Epithelial cell of prostate (primary cell): ENCODE results near the gene MAP3K5.
"Not testable (repeated sequence)": the region's sequence is repeated elsewhere in the genome, so short reads cannot be mapped to it uniquely, and the experiment has no call there.

ENCODE experiments used
- DNase-seq: peaks from one replicate; pipeline ENCODE4 v3.0.0-alpha.2; 2011; ENCODE audit warnings: low read depth, low spot score
- H3K27ac ChIP-seq: fragments of 450-650 bp; 2 replicates; pipeline ENCODE4 v1.5.1; 2017; ENCODE audit warnings: mild to moderate bottlenecking

Gene MAP3K5

GRCh38 chr6:136729832-136730231 lies 62.4 kb downstream of the MAP3K5 start:
- DNase-seq: no peak
- no peak overlapping the region for H3K27ac ChIP-seq

- no peak for DNase-seq
- no peak overlapping the region for H3K27ac ChIP-seq
Measured at GRCh38 chr6:136728976-136729515, 63.2 kb downstream of the MAP3K5 start.

GRCh38 chr6:136728033-136728939 lies 64.0 kb downstream of the MAP3K5 start:
- DNase-seq: no peak
- H3K27ac ChIP-seq: no peak overlapping the region

- no peak overlapping the region for H3K27ac ChIP-seq
- no peak for DNase-seq
Measured at GRCh38 chr6:136726837-136727557, 65.3 kb downstream of the MAP3K5 start.

- H3K27ac ChIP-seq: no peak overlapping the region
- no peak for DNase-seq
Measured at GRCh38 chr6:136725124-136725523, 67.2 kb downstream of the MAP3K5 start.

DNA sequence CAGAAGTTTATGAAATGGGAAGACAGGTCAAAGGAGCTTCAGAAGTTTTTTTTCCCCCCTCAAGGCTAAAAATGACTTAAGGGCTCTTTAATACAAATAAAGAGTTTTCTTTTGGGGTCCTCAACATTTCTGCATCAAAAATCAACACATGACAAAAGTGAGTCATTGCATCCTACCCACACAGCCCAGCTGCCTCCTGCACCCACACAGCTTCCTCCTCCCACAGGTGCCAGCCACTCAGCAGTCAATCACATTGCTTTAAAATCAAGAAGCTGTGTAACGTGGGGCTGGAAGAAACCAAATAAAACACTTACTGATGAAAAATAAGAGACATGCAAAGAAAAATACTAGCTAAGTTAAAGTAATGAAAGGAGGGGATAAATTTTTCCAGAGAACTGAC lies 68.5 kb downstream of the MAP3K5 start:
- no peak for DNase-seq
- no peak overlapping the region for H3K27ac ChIP-seq

GRCh38 chr6:136721467-136721866 lies 70.8 kb downstream of the MAP3K5 start:
- H3K27ac ChIP-seq: no peak overlapping the region
- no peak for DNase-seq

DNA sequence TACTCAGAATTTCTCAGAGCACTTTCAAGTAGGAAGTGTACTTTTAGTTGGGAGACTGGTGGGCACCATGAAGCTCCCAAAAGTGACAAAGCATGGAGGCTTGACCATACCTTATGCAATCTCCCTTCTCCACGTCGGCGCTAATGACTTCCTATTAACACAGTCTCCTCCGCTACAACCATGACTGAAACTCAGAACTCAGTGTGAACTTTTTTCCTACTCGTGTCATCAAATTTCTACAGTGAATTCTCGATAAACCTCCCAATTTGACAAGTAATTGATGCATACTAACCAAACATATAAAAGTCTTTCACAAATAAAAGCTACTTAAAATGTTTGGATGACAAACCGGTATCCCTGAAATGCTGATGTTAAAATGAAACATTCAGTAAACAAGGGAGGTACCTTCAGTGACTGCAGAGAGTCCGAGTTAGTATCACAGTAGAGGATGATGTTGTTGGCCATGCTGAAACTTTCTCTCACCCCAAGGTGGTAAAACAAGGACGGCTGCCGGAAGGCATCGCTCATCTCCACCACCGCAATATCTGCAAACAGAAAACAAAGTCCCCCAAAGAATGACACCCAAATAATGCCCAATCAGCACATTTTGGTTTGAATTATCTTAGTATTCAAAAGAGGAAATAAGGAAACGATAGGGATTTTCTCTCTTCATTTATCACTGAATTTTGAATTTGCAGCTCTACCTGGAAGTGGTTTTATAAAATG lies 72.1 kb downstream of the MAP3K5 start:
- DNase-seq: no peak
- no peak overlapping the region for H3K27ac ChIP-seq

- DNase-seq: no peak
- no peak overlapping the region for H3K27ac ChIP-seq
Measured at GRCh38 chr6:136719280-136720044, 72.8 kb downstream of the MAP3K5 start.

GRCh38 chr6:136718476-136718875 lies 73.8 kb downstream of the MAP3K5 start:
- DNase-seq: no peak
- no peak overlapping the region for H3K27ac ChIP-seq

- no peak for DNase-seq
- no peak overlapping the region for H3K27ac ChIP-seq
Measured at GRCh38 chr6:136717716-136717990, 74.6 kb downstream of the MAP3K5 start.

- no peak overlapping the region for H3K27ac ChIP-seq
- no peak for DNase-seq
Measured at GRCh38 chr6:136716917-136717715, 75.2 kb downstream of the MAP3K5 start.

GRCh38 chr6:136712642-136713041 lies 79.6 kb downstream of the MAP3K5 start:
- not testable (repeated sequence) for DNase-seq

DNA sequence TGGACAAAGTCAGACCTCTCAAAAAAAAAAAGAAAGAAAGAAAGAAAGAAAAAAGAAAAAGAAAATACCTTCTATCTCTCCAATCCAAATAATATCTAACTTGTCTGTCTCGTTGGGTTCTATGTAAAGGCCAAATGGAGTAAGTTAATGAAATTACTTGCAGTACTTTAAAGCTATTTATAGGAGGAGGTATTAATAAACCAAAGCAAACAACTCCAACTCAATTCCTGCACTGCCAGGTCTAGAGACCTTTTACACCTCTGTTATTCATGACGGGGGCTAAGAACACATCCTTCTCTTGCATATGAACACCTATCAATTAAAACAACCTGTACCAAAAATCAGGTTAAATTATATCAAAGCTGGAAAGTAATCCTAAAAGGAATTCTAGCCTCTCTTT lies 80.6 kb downstream of the MAP3K5 start:
- H3K27ac ChIP-seq: no peak overlapping the region
- DNase-seq: no peak

More at GRCh38 chr6:136712642-136713041, 79.6 kb downstream of the MAP3K5 start:
- not testable (repeated sequence) for H3K27ac ChIP-seq

DNA sequence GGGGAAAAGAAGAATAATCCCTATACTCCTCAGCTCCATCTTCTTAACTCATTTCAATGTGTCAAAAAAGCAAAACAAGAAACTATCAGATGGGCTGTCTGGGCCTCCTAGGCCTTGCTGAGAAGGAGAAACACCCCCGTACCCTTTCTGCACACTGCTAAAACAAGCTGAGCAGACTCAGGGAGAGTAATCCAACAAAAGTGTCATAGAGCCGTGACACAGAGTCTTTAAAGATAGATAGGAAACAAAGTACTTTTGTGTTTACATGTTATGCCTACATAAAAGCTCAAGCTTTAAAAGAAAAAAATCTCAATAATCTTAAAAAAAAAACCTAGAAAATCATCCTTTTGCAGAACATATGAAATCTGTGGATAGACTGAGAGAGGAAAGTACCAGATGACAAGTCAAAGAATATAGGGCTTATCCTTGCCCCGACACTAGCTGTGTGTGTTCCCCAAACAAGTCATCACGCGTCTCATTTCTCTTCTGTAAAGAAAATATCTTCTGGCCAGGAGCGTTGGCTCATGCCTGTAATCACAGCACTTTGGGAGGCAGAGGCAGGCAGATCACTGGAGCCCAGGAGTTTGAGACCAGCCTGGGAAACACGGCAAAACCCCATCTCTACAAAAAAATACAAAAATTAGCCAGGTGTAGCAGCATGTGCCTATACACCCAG lies 81.3 kb downstream of the MAP3K5 start:
- H3K27ac ChIP-seq: no peak overlapping the region
- no peak for DNase-seq

GRCh38 chr6:136709429-136709828 lies 82.8 kb downstream of the MAP3K5 start:
- DNase-seq: no peak
- no peak overlapping the region for H3K27ac ChIP-seq

DNA sequence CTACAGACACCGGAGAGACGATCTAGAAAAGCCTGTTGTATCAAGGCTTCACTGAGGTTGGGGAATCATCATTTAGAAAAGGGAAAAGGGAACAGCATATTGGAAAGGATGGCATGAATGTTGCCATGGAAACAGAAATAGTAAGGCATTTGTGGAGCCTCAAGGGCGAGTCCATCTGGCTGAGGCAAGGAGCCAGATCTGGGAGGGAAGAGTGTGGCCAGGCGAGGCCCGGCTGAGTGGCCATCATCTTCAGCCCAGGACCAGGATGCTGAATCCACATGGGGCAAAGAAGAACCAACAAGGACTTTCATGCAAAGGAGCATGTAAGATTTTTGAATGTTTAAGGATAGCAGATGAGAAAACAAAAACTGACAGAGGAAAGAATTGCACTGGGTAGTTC lies 85.8 kb downstream of the MAP3K5 start:
- H3K27ac ChIP-seq: no peak overlapping the region
- DNase-seq: no peak

GRCh38 chr6:136703331-136703865 lies 88.9 kb downstream of the MAP3K5 start:
- no peak for DNase-seq
- no peak overlapping the region for H3K27ac ChIP-seq
